ENCODE measurements around the gene MAP3K7.

The MAP3K7 gene

DNA sequence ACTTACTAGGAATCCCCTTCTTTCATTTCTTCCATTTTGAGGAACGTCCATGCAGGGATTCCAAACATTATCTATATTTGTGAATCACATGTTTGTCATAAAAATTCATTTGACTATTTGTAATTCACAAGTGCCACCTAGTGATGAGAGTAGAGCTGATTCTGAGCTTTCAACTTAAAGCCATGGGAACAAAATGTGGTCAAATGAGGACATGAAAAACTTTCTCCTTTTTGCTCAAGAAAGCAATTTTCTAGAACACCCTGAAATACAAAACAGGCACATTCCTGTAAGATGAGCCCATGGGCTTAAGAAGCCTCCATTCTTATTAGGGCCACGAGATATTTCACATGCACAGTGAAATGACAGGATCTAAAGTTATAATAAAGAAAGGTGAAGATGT is 12.3 kb downstream of the MAP3K7 start:
- no peak overlapping the region for H3K27ac ChIP-seq (ENCODE audit: low read depth, low read length)
- H3K9me2 ChIP-seq (replicated peaks; ENCODE audit: control insufficient read depth, low read length), result no peaks in the 10 kb centered on the region

DNA sequence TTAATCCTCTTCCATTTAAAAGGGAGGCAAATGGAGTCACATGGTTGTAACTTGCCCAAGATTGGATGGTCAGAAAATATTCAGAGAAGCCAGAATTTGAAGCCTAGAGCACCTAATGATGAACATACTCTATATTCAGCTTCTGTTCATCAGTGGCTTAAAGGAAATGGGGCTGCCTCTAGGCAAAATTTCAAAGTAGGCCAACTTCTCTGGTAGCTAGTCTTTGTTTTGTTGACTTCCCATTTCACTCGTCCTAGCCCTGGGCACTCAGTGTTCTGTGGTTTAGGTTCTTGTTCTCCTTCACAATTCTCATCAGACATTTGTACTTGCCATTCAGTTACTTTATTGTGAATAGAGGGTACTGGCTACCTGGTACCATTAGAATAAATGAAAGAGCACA is 13.2 kb downstream of the MAP3K7 start:
- Histone ChIP-seq H3K4me1 (ENCODE audit: control insufficient read depth, low read length) (peaks cover 3% of the 10 kb centered on the region; the same call in 1 of the 2 replicates), H3K9me2 (replicated peaks; ENCODE audit: control insufficient read depth, low read length) (no peaks in the 10 kb centered on the region), H3K79me2 (ENCODE audit: control insufficient read depth, low read length) (peaks cover 26% of the 10 kb centered on the region), H4K20me1 (ENCODE audit: control insufficient read depth, insufficient read depth, low read depth, low read length) (0 out of 2 replicates have a peak, but pooled peaks cover 6% of the 10 kb centered on the region), H3F3A (ENCODE audit: control insufficient read depth, insufficient read depth) (peaks cover 9% of the 10 kb centered on the region; the same call in 1 of the 2 replicates), H3K27ac (ENCODE audit: low read depth, low read length) (no peak overlapping the region), H3K27me3 (ENCODE audit: control insufficient read depth, low read length) (no peaks in the 10 kb centered on the region), H3K4me2 (ENCODE audit: low read length) (no peak overlapping the region), H3K36me3 (ENCODE audit: control insufficient read depth, low read length) (peaks cover 29% of the 10 kb centered on the region), H3K9me3 (ENCODE audit: control insufficient read depth, insufficient read depth, low read length) (no peaks in the 10 kb centered on the region), H3K4me3 (ENCODE audit: low read length) (no peak overlapping the region)
- TF ChIP-seq, protein P1, sequence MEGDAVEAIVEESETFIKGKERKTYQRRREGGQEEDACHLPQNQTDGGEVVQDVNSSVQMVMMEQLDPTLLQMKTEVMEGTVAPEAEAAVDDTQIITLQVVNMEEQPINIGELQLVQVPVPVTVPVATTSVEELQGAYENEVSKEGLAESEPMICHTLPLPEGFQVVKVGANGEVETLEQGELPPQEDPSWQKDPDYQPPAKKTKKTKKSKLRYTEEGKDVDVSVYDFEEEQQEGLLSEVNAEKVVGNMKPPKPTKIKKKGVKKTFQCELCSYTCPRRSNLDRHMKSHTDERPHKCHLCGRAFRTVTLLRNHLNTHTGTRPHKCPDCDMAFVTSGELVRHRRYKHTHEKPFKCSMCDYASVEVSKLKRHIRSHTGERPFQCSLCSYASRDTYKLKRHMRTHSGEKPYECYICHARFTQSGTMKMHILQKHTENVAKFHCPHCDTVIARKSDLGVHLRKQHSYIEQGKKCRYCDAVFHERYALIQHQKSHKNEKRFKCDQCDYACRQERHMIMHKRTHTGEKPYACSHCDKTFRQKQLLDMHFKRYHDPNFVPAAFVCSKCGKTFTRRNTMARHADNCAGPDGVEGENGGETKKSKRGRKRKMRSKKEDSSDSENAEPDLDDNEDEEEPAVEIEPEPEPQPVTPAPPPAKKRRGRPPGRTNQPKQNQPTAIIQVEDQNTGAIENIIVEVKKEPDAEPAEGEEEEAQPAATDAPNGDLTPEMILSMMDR (IDR thresholded peaks at IDR 0.05; ENCODE audit: low read depth, low read length, poor library complexity, severe bottlenecking), result no peak
- TF ChIP-seq EZH2phosphoT487 (IDR thresholded peaks at IDR 0.05; ENCODE audit: borderline replicate concordance, low read length), result no peak

More for the DNA sequence above, 12.3 kb downstream of the MAP3K7 start:
- H3K4me3 ChIP-seq (ENCODE audit: low read length), result no peak overlapping the region
- peaks cover 3% of the 10 kb centered on the region; the same call in 1 of the 2 replicates for H3K4me1 ChIP-seq (ENCODE audit: control insufficient read depth, low read length)
- H3K36me3 ChIP-seq (ENCODE audit: control insufficient read depth, low read length), result peaks cover 20% of the 10 kb centered on the region
- H3K27me3 ChIP-seq (ENCODE audit: control insufficient read depth, low read length), result no peaks in the 10 kb centered on the region
- 0 out of 2 replicates have a peak, but pooled peaks cover 6% of the 10 kb centered on the region for H4K20me1 ChIP-seq (ENCODE audit: control insufficient read depth, insufficient read depth, low read depth, low read length)
- no peak for TF ChIP-seq EZH2phosphoT487 (IDR thresholded peaks at IDR 0.05; ENCODE audit: borderline replicate concordance, low read length)
- TF ChIP-seq, protein P1 (IDR thresholded peaks at IDR 0.05; ENCODE audit: low read depth, low read length, poor library complexity, severe bottlenecking), result peak; percentile 45
- H3K79me2 ChIP-seq (ENCODE audit: control insufficient read depth, low read length), result peaks cover 35% of the 10 kb centered on the region
- H3F3A ChIP-seq (ENCODE audit: control insufficient read depth, insufficient read depth), result peaks cover 9% of the 10 kb centered on the region; the same call in 1 of the 2 replicates
- H3K4me2 ChIP-seq (ENCODE audit: low read length), result no peak overlapping the region
- no peaks in the 10 kb centered on the region for H3K9me3 ChIP-seq (ENCODE audit: control insufficient read depth, insufficient read depth, low read length)

DNA sequence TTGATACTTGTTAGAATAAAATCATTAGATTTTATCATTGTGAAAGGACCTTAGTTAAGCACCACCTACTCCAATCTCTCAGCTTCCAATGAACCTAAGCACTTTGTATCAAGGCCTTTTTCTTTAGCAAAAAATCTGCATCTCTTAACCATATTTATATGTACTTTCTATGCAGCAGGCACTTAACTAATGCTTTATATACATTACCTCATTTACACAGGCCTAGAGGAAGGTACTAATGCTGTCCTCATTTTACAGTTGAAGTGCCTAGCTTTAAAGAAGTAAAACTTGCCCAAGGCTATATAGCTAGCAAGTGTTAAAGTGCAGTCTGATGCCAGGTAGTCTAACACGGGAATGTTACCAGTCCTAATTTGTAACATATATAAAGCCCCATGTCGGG is 14.0 kb downstream of the MAP3K7 start:
- Histone ChIP-seq H3K9me2 (replicated peaks; ENCODE audit: control insufficient read depth, low read length) (no peaks in the 10 kb centered on the region), H3K36me3 (ENCODE audit: control insufficient read depth, low read length) (peaks cover 32% of the 10 kb centered on the region), H3K4me2 (ENCODE audit: low read length) (no peak overlapping the region), H3K27me3 (ENCODE audit: control insufficient read depth, low read length) (no peaks in the 10 kb centered on the region), H3K4me3 (ENCODE audit: low read length) (no peak overlapping the region), H3K4me1 (ENCODE audit: control insufficient read depth, low read length) (peaks cover 3% of the 10 kb centered on the region; the same call in 1 of the 2 replicates), H3K27ac (ENCODE audit: low read depth, low read length) (no peak overlapping the region), H3K79me2 (ENCODE audit: control insufficient read depth, low read length) (peaks cover 26% of the 10 kb centered on the region), H3K9me3 (ENCODE audit: control insufficient read depth, insufficient read depth, low read length) (no peaks in the 10 kb centered on the region), H4K20me1 (ENCODE audit: control insufficient read depth, insufficient read depth, low read depth, low read length) (0 out of 2 replicates have a peak, but pooled peaks cover 6% of the 10 kb centered on the region), H3F3A (ENCODE audit: control insufficient read depth, insufficient read depth) (peaks cover 9% of the 10 kb centered on the region; the same call in 1 of the 2 replicates)
- TF ChIP-seq, protein P1 (IDR thresholded peaks at IDR 0.05; ENCODE audit: low read depth, low read length, poor library complexity, severe bottlenecking), result no peak
- TF ChIP-seq EZH2phosphoT487 (IDR thresholded peaks at IDR 0.05; ENCODE audit: borderline replicate concordance, low read length), result no peak

Data from DOHH2 (cell line).